NCI-H1105 treated with DMSO at 0.1 percent for 48 hours (cell line): ENCODE results near the gene NOS1AP.
A peak's percentile ranks its signal among the peaks of the same experiment; 100 is the strongest.

Experiments
- DNase-seq: peaks from one replicate; lab custom pipeline; 2025; lab: John Stamatoyannopoulos, UW

The NOS1AP gene

GRCh38 chr1:162386292-162387225, 317.1 kb downstream of the NOS1AP start:
- no peak for DNase-seq

- no peak for DNase-seq
Observed at GRCh38 chr1:162387226-162388082, 318.0 kb downstream of the NOS1AP start.

- DNase-seq: no peak
Observed at GRCh38 chr1:162388083-162388594, 318.6 kb downstream of the NOS1AP start.

GRCh38 chr1:162388615-162389014, 319.1 kb downstream of the NOS1AP start:
- no peak for DNase-seq

DNA sequence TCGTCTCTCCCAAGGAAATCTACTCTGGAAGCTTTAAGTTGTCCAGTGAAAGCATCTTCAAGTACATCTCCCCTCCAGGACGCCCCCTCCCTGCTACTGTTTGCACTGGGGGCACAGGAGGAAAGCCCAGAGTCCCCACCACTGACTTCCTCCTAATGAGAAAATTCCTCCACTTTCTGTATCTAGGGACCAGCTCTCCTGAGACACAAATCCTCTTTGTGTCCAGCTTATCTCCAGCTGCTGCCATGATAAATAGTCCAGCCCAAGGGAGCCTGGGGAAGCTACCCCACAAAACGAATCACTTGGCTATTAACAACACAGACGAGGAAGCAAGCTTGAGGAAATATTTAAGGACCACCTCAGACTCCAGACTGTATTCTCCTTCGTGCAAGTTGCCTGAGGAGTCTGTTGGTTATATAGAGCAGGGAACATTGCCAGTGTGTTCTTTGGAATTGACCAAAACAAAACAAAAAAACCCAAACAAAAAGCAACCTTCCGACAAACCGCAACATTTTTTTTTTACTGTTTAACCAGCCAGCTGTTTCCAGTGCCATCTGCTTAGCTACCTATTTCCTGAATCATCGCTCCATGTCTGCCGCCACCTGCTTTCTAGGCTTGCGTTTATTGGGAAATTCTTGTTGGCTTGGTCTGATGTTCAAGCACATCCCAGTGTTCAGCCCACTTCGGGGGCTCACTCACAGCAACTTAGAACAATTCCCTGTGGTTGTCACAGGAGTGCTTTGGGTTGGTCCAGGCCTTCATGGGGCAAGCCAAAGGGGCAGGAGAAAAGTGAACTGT, 319.7 kb downstream of the NOS1AP start:
- DNase-seq: peak; percentile 22

GRCh38 chr1:162389971-162390370, 320.5 kb downstream of the NOS1AP start:
- no peak for DNase-seq

GRCh38 chr1:162390396-162391185, 321.1 kb downstream of the NOS1AP start:
- no peak for DNase-seq

GRCh38 chr1:162391790-162392563, 322.5 kb downstream of the NOS1AP start:
- peak; percentile 53 for DNase-seq

DNA sequence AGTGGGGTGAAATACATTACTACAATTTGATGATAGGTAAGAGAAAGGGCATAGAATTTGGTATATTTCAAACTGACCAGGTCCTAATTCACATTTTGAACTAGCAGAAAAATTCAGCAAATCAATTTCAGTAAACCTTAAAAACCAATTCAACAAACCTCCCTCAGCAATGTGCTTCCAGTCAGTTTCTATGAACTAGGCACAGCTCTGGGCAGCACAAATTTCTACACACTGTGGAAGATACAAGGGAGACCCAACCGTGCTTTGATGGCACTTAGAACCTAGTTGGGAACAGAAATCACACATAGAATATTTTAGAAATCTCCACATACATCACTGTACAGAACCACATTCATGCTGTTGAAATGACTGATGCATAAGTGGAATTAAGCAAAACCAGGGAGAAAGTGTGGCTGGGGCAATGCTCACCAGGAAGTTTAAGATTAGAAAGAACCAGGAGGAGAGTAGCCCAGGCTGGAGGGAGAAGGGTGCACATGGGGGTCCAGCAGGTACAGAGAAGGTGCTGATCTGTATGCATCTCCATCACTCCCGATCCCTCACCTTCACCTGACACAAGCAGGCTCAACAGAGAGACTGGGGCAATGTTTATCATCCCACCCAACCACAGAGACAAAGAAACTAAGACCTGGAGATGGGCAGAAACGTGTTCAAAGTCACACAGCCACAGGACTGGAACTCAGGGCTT, 326.9 kb downstream of the NOS1AP start:
- DNase-seq: no peak

- no peak for DNase-seq
Observed at GRCh38 chr1:162397039-162397448, 327.6 kb downstream of the NOS1AP start.

DNA sequence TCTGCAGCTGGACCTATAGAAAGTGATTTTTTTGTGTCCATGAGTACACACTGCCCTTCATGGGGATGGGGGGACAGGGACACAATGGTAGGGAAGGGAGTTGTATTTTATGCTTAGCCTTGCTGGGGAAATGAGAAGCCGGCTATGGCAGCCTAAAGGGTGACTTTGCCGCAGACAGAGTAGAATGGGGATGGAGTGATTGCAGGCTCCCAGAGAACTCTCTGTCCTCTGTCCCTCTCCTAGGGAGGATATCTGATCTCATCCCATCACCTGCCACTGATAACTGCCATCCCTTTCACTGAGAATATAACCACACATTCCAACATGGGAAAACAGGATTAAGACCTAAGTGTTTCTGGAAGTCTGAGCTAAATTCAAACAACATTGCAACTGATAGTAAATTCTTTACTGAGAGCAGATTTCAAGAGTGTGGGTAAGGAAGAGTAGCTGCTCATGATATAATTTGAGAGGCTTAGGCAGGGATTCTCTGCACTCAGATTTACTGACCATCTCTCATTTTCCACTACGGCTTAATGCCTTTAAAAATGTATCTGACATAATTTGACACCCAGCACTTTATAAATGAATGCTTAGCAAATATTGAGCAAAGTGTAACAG, 328.6 kb downstream of the NOS1AP start:
- DNase-seq: no peak

DNA sequence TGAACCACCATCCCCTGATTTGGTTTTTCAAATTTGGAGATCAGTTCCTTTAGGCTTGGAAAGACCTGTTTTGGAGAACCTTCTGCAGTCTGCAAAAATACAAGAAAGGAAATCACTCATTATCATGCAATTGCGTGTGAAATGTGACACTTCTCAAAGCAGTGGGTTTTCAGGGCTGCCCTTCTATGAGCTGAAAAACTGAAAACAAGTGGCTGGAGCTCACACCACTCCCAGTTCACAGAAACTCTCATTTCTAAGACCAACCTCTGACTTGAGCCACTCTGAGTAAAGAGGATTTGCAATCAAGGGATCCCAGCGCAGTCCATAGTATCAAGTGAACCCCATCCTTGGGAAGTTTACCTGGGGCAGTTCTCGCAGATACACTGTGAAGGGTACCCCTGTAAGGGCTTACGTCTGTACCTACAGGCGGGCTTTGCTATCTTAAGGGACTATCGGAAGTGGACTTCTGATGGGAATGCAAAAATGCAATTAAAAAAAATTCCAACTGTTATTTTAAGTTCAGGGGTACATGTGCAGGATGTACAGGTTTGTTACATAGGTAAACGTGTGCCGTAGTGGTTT, 329.6 kb downstream of the NOS1AP start:
- no peak for DNase-seq

DNA sequence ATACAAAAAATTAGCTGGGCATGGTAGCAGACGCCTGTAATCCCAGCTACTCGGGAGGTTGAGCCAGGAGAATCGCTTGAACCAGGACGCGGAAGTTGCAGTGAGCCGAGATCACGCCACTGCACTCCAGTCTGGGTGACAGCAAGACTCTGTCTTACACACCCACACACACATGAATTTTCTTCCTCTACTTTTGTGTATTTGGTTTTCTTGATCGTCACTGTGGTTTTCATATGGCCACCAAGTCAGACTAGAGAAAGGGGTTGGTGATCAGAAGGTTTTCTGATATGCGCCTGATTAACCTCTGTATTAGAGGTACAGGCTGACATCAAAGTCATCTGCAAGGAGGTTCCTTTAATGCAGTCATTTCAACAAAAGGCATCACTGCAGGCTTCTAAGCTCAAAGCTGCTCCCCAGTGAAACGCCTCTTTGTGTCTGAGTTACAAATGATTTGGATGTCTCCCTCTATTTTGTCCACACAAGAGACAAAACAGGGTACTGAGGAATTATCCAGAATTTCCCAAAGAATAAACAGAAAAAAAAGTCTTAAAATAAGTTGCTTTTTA, 331.4 kb downstream of the NOS1AP start:
- DNase-seq: no peak

DNA sequence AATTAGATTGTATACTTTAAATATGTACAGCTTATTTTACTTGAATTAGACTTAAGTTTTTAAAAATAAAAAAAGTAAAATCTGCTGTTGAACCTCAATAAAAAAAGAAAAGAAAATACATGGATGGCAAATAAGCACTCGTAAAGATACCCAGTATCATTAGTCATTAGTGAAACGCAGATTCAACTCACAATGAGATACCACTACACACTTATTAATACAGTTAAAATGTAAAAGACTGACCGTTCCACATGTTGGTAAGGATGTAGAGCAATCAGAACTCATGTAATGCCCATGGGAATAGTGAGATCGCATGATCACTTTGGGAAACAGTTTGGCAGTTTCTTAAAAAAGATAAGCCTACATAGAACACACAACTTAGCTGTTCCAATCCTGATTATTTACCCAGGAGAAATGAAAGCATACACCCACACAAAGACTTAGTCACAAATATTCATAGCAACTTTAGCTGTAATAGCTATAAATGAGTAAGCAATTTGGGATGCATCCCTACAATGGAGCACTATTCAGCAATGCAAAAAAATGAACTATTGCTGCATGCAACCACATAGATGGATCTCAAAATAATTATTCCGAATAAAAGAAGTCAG, 335.2 kb downstream of the NOS1AP start:
- DNase-seq: no peak

DNA sequence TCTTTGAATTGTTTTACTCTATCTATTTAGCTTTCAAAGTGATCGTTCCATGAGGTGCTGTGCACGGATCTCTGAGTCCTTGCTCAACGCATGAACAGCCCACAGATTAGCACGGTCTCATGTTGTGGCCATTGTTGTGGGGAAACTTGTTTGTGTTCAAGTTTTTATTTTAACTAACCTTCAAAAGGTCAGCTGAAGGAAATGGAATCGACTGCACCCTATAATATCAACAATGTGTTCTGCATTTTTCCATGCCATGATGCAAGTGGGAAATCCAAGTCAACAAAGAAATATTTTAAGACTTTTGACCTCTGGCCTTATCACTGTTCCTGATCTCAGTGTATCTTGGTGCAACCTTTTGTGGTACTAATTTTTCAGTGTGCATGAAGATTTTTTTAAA, 336.3 kb downstream of the NOS1AP start:
- DNase-seq: no peak

- DNase-seq: no peak
Observed at GRCh38 chr1:162406811-162407210, 337.3 kb downstream of the NOS1AP start.

GRCh38 chr1:162407539-162407938, 338.0 kb downstream of the NOS1AP start:
- no peak for DNase-seq

DNA sequence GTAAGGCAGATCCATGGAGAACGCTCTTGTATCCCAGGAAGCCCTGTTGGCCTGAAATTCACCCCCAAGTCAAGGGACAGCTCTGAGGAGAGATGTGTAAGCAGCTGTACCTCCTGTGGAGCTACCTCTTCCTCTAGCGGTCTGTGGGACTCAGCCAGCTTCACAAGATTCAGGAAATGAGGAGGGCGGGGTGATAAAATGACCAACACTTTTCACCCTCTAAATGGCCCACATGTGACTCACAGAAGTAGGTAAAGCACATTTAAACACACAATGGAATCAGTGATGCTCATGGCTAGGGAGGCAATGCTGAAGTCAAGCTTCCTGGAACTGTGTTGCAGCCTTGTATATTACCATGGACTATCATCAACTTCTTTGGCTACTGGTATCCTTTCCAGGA, 342.5 kb downstream of the NOS1AP start, which contains the start of gene SH2D1B:
Gene SH2D1B (minus strand): TSS at position 135 of the 400 bp plus-strand sequence. CDS start 120 bp downstream, at position 15.
- no peak for DNase-seq
